A375 (cell line): ENCODE data around the gene MNT. TPM values are rescaled to one million over a fixed set of nuclear protein-coding genes. Genes with fewer than 3 reads are reported as not detected.

ENCODE experiments used
- small RNA-seq: library from RNA; depleted of rRNA; stranded (forward); fragments of <200 nt; gene quantifications from one replicate; pipeline ENCODE3, GENCODE V24; 2014
- total RNA-seq: library from RNA; depleted of rRNA; stranded (reverse); fragments of >200 nt; shearing (Covaris generic); gene quantifications from 2 replicates; pipeline ENCODE4 v1.2.3, GENCODE V29; 2014; rRNA removed

The MNT gene, protein sequence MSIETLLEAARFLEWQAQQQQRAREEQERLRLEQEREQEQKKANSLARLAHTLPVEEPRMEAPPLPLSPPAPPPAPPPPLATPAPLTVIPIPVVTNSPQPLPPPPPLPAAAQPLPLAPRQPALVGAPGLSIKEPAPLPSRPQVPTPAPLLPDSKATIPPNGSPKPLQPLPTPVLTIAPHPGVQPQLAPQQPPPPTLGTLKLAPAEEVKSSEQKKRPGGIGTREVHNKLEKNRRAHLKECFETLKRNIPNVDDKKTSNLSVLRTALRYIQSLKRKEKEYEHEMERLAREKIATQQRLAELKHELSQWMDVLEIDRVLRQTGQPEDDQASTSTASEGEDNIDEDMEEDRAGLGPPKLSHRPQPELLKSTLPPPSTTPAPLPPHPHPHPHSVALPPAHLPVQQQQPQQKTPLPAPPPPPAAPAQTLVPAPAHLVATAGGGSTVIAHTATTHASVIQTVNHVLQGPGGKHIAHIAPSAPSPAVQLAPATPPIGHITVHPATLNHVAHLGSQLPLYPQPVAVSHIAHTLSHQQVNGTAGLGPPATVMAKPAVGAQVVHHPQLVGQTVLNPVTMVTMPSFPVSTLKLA
- total RNA-seq, result 21.7 and 27.1 TPM in 2 replicates

DNA sequence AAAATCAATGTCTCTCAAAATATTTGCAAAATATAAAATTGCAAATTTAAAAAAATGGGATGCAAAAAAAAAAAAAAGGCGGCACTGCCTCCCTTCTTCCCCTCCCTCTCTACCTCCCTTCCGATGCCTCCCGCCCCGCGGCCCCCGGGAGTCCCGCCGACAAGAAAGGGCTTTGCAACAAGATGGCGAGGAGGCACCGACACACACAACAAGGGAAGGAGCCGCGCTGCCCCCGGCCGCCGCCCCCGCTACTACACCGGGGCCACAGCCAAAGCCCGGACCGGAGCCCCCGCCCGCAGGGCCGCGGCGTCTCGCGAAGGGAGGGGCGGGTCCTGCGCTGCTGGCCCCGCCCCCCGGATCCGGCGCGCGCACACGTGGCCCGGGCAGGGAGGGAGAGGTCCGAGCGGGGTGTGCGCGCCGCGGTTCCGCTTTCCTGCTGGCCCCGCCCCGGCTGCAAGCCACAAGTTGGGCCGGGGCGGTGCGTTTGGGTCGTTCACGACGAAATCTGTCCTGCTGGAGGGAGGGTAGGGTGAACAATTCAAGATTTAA is at the start of gene MNT:
TSS of gene MNT (minus strand) at position 184 of the 549 bp plus-strand sequence. CDS start 348 bp downstream, outside the sequence.

DNA sequence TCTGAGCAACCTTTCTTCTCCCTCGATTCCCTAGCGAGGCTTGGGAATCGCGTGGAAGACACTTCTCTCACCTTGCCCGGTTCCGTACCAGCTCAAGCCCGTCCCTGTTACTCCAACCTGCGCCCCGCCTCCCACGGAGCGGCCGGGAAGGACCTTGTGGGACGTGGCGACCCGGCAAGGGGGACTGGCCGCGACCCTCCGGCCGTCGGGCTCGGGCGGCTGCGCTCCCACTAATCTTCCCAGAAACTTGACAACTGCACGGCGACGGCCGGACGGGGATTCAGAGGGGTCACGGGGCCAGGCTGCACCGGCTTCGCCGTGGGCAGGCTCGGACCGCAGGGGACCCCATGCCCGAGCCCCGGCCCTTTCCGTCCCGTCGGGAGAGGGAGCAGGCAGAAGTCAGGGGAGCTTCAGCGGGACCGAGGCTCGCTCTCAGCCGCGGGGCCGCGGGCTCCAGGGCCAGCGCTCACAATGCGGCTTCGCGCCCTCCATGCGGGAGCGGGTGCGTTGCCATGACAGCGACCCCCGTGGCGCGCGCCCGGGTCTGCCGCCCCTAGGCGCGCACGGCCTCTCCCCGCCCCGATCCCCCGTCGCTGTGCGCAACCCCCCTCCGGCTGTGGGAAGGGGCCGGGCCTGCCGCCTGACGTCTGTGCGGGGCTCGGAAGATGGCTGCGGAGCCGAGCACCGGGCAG is 63.9 kb downstream of the MNT start, which contains the start of gene SGSM2:
TSS of gene SGSM2 (plus strand) at position 650 of the 692 bp plus-strand sequence. CDS start 188 bp downstream, outside the sequence.

DNA sequence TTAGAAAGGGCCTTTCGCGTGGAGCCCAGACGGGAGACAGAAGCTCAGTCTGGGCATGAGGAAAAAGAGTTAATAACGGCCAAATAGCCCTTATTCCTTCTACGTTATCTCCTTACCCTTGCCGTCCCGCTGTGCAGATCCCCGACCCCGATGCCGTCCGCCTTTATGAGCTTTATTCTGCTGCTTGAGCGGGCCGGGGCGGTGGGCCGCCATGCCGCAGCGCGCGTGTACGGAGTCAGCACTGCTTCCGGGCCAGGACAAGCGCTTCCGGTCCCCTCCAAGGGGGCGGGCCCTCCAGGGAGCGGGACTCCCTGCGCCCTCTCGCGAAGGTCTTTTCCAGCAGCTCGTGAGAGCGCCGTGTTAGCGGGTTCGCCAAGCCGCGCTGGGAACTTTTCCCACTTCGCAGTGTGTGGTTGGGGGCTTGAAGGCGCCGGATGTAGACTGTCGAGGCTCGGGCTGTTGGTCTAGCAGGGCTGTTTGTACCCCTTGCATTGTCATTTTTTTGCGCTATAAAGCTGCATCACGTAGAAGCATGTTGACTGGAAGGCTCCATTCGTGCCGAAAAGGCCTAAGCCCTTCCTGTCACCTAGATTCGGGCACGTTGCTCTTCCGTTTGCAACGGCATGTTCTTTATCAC is 64.5 kb downstream of the MNT start, which contains the start of gene TSR1:
TSS of gene TSR1 (minus strand) at position 243 of the 637 bp plus-strand sequence. CDS start at position 213, 30 bp downstream.

Small RNA genes within 50 kb of the gene (small RNA-seq; reads per million reads assigned to genes)
- not detected for gene AC006435.3
- gene AC006435.4, result not detected

Other genes with a start within 250 kb of the MNT start
- gene SMG6, start 97.3 kb downstream of the MNT start, total RNA-seq, result 13.7 and 15.7 TPM in 2 replicates
- 2.0 and 5.7 TPM in 2 replicates for gene SRR, start 97.1 kb downstream of the MNT start, total RNA-seq
- gene TSR1, start 64.6 kb downstream of the MNT start, total RNA-seq, result 155 and 176 TPM in 2 replicates
- 37.5 and 50.3 TPM in 2 replicates for gene SGSM2, start 63.6 kb downstream of the MNT start, total RNA-seq
- gene METTL16, start 110.8 kb upstream of the MNT start, total RNA-seq, result 17.3 and 19.5 TPM in 2 replicates
- 102 and 109 TPM in 2 replicates for gene PAFAH1B1, start 192.6 kb upstream of the MNT start, total RNA-seq